GM18867 (cell line): ENCODE results near the gene CAMK1D.

ENCODE experiments used
- ATAC-seq: cut with Tn5 transposase; IDR thresholded peaks from one replicate; pipeline ENCODE4 v1.9.1; 2021; ENCODE audit warnings: mild to moderate bottlenecking, moderate library complexity; ENCODE audit not compliant: unreplicated experiment

Gene CAMK1D

DNA sequence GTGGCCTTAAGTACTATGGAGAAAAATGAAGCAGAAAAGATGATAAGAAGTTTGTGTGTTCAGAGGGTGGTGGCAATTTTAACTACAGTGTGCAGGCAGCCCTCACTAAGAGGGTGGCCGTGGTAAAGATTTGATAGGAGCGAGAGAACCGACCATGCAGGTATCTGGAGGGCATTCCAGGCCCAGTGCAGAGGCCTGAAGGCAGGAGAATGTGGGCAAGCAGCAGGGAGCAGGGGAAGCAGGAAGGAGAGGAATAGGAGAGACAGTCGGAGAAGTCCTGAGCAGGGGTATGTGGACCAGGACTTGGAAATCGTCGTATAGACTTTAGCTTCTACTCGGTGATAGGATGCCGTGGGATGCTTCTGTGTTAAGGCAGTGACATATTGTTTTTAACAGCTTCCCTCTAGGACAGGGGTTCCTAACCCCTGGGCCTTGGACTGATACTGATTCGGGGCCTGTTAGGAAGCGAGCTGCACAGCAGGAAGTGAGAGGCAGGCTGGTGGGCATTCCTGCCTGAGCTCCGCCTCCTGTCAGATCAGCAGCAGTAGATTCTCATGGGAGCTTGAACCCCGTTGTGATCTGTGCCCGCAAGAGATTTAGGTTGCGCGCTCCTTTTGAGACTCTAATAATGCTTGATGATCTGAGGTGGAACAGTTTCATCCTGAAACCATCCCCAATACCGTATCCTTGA lies 425.0 kb downstream of the CAMK1D start:
- ATAC-seq: no peak

DNA sequence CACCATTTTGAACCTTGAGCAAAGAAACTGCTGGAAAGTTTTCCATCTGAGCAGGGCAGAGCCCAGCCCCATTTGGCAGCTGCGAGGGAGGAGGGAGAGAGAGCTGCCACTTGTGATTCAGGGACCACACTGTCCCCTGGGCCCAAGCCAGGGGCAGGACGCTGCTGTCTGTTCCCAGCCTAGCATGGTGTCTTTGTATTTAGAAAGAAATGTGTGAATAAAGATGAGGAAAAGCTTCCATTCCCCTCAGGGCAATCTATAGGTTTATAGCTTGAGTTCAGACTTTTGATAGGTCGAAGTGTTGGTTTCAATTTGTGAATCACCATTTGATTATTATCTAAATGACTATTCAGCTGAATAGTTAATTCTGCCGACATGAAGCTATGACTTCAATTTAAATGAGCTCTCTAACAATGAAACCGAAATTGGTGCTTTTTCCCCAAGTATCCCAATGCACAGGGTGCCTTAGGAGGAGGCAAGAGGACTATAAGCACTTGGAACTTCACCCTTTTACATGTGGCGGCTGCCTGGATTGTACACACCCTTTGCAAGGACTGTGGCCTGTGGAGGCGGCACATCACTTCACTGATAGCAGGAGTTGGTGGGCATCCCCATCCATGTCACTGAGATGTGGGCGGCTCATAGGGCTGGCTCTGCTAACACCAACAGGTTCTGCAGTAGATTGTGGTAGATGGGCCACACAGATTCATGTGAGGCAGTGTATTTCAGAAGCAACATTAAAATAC lies 428.7 kb downstream of the CAMK1D start:
- ATAC-seq: no peak

DNA sequence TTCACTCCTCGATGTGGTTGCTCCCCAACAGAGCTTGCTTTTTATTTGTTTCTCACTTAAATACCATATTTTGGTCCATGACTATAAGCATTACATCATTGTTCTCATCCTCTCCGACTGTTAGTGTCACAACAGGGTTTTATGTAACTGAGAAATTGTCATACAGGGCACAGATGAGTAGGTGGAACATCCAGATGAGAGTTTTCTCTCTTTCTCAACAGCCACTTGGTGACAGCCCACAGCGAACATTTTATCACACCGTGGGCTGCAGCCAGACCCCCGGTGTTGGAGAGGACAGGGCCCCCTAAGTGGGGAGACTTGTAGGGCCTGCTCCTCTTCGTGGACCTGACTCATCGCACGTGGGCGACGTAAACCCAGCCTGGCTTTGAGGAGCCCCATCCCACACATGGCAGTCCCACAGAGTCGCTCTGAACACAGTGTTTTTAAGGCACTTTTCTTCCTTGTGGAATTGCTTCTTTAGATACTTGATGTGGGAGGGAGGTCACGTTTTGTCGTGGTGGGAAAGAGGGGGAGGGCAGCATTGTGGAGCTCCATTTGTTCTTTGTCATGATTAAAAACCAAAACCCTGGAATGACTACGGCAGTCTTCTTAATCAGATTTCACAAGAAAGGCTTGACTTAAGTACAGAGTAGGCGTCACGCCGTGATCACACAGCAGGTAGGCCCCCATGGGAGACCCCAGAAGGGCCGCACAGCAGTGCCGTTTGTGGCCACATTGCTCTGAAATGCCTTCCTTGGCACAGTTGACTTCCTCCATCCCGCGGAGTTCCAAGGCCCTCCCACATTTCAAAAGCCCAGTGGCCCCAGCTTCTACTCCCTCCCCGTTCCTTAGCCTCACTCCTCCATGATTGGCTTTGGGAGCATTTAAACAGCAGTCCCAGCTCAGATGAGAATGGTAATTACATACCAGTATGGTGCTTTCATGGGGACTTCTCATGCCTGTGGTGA lies 431.6 kb downstream of the CAMK1D start:
- no peak for ATAC-seq

DNA sequence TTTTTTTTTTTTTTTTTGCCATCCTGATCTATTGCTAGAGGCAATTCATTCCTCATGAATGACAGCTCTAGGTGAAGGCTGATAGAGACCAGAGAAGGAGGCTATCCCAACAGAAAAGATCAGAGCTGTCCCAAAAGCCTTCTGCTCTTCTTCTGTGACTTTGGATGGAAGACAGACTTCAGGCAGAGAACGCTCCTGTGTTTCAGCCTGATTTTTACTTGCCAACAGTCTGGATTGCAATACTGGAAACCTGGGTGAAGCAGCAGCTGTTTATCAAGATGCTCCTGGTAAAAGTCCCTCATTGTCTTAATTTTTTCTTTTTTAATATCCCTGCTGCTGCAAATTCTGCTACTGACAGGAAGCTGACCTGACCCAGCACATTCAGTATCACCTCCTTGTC lies 432.6 kb downstream of the CAMK1D start:
- no peak for ATAC-seq

DNA sequence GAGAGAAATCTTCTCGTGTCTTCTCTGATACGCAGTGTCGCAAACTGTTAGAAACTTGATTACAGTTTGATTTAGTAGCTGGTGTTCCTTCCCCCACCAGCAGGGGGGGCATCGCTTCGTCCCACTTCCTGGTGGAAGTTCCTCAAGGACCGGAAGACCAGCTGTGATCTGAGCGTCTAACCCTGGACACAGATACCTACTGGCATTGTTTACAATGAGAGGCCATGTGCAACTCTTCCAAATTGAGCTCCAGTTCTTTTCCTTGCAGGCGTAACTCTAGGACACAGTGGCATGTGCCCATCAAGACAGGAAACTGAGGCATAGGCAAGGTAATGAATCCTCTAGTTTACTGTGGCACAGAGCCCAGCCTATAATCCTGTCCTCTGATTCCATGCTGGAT lies 433.2 kb downstream of the CAMK1D start:
- no peak for ATAC-seq

DNA sequence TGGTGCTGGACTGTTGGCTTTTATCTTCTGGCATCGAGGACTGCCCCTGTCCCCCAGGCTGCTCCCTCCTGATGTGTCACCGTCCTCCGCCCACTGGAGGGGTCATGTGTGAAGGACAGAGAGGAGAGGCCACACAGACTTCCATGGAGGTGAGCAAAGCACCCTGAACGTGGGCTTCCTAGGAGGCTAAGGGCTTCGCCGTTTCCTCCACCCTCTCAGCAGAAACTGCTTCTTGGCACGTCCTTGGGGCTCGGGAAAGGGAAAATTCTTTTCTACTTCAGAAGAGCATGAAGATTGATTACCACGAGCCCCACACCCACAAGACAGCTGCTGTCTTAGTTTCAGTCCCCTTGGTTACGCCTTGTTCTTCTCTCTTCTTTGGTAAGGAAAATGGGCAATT lies 433.9 kb downstream of the CAMK1D start:
- no peak for ATAC-seq

DNA sequence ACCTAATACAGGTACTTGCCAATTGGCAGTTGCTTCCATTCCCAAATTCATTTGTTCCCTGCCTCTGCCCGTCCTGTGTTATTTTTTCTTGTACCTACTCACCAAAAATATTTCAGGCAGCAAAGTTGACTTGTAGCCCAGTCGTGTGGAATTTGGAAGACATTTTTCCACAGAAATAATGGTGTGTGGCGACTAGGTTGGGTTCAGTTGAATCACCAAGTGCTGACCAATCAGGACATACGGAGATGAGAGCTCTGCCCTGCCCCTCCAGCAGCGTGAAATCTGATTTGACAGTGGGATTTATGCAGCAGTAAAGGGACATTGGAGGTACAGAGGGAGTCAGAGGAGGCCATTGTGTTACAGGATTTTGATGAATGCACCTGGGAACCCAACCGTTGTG lies 435.3 kb downstream of the CAMK1D start:
- ATAC-seq: no peak

DNA sequence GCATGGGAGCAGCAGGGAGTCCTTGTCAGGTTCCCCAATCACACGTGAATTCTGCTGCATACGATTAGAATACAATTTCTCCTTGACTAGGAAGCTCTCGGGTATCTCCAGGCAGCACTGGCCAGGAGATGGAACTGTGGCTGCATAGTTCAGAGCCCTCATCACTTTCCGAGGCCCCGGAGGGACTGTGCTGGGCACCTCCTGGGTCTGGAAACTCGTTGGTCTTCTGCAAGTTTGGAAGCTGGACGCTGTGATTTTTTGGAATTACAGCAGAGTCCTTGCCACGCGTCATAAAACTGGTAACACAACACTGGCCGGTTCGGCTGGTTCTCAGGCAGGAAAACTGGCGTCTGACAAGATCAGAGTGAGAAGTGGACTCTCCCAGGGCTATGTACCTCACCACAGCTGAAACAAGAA lies 436.1 kb downstream of the CAMK1D start:
- no peak for ATAC-seq

DNA sequence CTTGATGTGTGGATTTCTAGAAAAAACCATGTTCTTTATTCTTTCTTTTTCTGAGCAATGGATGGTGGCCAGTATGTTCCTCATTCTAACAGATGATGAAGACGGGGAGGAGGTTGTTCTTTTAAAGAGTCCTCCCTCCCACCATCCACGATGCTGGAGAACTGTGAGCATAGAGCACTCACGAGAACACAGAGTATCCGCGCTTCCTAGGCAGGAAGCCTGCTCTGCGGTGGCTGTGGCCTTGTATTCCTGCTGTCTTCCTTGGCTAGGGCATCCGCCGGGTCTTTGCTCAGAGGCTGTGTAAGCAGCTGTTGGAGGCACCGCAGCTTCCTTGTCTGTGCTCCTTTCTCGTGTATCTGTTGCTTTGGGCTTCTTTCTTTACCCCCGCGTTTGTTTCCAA lies 437.9 kb downstream of the CAMK1D start:
- no peak for ATAC-seq

DNA sequence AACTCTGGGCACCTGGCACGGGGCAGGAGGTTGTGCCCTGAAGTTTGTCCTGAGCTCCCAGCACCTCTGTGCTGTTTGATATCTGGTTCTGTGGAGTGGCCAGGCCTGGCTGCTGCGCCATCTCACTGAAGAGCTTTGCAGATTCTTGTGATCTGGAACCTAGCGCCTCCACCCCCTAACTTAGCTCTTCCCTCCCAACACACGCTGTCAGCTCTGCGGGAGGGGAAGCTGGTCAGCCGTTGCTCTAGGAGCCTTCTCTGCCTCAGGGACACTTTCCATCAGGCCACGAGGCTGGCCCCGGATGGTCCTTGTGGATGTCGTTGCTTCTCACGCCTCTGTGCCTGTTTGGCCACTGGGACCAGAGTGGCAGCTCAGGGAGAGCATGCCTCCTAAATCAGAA lies 438.9 kb downstream of the CAMK1D start:
- no peak for ATAC-seq

DNA sequence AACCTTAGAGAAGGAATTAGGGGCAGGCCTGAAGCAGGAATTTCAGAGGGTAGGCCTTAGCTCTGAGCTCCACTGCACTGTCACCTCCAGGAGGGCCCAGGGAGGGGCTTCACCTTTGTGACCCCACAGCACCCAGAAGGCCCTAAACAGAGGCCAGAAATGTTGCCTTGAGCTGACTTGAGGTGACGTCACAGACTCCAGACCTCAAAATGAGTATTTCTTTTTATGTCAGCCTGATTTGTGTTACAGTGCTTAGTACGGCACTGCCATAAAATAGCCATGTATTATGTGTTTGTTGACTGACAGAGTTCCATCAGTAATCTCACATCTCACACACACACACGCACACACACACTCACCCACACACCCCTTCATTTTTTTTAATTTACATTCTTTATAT lies 440.9 kb downstream of the CAMK1D start:
- no peak for ATAC-seq

DNA sequence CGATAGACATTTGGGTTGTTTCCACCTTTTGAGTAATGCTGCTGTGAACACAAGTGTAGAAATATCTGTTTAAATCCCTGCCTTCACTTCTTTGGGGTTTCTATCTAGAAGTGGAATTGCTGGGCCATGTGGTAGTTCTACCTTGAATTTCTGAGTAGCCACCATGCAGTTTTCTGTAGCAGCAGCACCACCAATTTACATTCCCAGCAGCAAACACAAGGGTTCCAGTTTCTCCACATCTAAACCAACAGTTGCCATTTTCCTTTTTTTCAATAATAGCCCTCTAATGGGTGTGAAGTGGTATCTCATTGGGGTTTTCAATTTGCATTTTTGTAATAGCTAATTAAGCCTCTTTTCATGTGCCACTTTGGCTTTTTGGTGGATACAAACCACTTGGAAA lies 442.4 kb downstream of the CAMK1D start:
- no peak for ATAC-seq

DNA sequence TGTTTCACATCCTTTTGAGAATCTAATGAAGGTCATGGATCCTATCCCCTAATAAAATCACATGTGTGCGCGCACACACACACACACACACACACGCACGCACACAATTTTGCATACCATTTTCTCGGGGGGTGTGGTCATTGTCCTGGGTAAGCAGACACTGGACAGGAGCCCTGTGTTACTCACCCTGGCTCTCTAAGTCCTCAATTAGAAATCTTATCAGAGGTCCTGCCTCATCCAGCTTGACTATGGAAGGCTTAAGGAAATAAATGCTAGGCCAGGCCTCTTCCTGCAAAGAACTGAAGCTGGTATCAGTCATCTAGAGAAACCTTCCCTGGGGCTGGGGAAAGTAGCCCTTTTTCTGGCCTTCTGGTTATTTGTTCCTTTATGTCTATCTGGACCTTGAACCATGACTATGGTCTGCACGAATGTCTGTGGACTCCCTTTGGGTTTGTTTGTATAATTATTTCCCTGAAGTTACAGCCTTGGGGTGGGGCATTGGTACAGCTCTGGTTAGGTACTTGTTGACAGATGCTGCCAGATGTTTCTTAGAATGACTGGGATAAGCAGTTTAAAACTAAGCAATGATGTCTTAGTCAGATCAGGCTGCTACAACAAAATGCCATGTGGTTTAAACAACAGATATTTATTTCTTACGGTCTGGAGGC lies 443.7 kb downstream of the CAMK1D start:
- no peak for ATAC-seq

DNA sequence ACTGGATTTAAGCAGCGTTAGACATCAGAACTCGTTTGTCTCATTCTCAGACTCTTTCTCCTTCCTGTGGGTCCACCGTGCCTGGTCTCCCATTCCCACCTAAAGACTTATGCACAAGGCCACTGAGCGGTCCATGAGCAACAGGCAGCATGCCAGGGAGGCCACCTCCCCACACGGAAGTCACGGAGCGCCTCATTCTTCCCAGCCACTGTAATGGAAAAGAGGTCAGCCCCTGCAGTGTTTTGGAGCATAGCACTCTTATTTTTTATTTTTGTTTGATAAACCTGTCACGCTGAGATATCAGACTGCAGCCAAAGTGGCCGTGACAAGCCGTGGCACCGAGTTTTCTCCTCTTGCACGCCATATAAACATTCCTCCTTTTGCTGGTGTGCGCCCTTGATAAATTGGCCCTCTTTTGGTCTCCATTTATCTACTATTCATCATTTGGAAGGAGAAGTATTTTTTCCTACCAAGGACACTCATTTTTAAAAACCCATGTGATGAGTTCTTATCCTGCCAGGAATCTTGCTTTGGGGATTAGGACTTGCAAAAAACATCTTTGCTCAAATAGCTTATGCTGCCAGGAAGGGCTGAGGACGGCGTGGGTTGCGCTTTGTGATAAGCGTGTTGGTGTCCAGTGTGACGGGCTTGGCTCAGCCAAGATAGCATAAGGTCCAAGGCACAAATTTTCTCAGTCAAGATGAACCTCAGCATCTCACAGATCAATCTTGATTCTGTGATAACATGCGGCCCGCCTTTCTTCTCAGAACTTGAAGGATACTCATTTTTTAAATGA lies 446.2 kb downstream of the CAMK1D start:
- ATAC-seq: no peak

DNA sequence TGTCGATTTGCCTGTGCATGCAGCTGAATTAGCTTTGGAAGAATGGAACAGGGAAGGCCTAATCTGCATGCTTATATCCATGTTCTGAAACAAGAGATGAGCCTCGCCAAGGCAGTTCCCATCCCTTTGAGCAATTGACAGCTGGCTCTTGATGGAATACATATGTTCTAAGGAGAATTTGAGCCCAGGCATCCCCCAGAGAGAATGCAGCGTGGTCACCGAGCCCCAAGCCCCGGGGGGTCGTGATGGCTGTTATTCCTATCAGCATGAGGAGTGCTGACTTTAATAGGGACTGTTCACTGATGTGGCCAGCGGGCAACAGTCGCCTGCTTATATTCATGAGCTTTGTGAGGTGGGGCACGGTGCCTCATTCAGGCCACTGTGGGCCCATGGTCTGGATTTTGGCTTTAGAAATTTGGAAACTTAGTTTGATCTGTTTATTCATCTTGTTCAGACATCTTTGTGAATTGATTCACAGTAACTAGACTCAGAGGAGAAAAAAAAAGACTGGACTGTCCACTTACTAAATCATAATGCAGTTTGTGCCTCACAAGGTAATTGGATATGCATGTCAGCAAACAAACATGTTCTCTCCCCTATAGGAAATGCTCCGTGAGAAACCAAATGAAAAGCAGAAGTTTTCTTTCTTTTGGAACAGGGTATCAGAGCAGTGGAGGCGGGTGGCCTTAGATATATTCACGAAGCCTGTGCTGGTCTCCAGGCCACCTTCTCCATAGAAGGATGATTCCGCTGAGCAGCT lies 447.2 kb downstream of the CAMK1D start:
- no peak for ATAC-seq

DNA sequence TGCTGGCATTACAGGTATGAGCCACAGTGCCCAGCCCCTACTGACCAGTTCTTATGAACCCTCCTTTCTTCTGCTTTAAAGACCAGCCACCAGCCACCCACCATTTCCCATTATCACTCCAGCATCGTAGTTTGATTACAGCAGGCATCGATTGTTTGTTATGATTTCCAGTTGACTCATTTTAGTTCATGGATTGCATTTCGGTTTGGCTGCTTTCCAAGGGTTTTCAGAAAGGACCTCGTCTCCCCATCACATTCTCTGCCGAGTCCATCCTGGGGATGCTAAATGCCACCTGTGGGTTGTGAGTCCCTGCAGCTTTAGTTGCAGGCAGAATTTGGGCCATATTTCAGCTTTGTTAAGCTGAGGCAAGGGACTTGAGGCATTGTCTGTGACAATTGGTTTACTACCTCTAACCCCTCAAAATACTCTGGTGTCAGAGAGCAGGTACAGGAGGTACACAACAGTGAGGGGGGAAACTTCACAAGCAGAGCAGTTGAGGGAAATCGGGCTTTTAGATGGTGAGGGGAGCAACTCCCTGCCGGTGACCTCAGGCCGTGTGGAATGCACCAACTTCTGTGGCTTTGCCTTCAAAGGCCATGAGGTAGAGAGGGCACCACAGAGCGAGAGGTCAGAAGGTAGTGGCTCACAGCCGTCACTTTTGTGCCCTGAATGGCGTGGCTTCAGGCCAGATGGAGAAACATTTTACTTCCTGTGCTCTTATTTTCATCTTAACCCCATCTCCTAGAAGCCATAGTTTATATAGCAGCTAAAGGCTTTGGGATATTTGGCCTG lies 448.3 kb downstream of the CAMK1D start:
- ATAC-seq: no peak

DNA sequence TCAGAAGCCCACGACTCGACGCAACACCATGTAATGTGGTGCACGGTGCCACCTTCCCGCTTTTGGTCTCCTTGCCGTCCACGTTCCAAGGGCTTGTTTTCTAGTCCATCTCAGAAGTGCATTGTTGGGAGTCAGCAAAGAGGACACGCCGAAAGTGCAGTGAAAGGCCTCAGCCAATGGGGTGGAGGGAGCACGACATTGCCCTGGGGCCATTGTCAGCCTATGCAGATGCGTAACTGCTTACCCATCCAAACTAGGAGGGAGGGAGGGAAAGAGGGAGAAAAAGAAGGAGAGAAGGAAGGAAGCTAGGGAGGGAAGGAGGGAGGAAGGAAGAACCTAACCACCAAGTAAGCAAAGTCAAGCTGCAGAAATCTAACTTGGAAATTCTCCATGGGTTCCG lies 449.8 kb downstream of the CAMK1D start:
- no peak for ATAC-seq

DNA sequence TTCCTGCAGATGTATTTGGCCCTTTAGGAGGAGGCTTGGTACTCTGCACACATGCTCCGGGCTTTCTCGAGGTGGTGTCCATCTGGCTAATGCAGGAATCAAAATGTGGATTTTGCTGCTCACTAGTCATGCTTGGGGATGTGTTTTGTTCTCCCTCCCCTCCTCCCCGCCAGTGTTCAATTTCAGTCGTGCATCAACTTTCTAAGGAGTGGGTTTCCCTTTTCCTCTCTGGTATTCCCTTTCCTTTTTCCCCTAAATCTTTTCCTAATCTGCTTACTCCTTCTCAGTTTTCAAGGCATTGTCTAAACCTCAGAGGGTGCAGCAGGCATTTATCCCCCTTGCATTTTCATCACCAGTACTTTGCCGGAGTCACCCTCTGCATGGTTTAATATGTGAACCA lies 450.4 kb downstream of the CAMK1D start:
- ATAC-seq: no peak

DNA sequence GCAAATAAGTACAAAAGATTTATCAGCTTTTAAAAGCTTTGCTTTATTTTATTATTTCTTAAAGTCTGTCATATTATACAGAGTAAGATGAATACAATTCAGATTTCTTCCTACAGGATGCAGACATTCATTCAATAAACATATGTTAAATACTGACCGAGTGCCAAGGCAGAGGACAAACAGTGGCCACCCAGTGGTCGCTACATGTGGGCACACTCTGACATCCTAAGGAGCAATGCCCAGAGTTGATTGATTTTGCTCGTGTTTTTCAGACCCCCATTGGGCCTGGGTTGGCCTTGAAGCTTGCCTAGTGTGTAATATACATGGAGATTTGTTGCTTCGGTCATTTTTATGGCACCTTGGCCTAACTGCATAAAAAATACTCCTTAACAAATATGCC lies 451.0 kb downstream of the CAMK1D start:
- no peak for ATAC-seq
